ENCODE measurements around the gene ELN.

Gene ELN

DNA sequence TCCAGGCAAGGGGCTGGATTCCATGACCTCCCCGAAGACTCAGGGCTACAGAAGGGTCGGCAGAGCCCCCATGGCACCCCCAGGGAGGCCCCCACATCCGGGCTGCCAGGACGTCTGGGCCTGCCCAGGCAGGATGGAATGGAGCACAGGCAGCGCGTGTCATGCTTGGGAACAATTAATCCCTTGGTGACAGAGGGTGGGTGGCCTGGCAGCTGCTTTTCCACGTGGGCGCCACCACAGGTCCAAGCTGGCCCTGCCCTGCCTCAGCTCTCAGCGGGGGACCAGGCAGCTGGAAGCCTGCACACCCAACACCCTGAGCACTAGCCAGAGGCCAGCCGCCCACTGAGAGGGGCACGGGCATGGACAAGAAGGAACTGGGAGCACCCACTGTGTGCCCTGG lies 11.4 kb downstream of the ELN start:
- no peak for TF ChIP-seq GATA3 (IDR thresholded peaks at IDR 0.05; ENCODE audit: low read depth, low read length)
- TF ChIP-seq GATA2 (IDR thresholded peaks at IDR 0.05; ENCODE audit: low read depth, low read length), result no peak

DNA sequence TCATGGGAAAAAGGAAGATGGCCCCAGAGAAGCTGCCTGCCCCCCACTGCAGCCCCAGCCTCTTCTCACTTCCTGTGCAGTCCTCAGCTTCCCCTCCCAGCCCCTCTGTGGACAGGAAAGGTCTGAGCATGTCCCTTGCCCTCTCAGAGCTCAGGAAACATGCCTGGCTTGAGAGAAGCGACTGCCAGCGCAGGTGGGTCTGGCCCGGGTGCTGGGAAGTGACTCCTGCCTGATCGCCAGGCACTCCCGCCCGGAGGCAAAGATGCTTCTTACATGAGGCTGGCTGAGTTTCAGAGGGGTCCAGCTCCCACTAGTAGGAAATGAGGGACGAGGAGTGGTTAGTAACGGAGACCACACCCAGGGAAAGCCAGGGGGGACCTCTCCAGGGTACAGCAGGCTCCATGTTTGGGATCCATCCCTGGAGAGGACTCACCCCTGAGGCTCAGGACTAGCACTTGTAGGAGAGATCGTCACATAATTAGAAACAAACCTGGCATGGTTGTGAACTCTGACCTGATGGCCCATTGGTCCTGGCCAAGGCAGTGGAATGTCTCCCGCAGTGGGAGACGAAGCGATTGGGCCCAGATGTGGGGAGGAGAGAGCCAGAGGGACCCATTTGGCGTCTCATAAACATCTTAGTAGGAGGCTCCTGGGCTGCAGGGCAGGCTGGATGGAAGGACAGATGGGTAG lies 12.3 kb downstream of the ELN start:
- TF ChIP-seq GATA3 (IDR thresholded peaks at IDR 0.05; ENCODE audit: low read depth, low read length) (no peak), GATA2 (IDR thresholded peaks at IDR 0.05; ENCODE audit: low read depth, low read length) (no peak)

DNA sequence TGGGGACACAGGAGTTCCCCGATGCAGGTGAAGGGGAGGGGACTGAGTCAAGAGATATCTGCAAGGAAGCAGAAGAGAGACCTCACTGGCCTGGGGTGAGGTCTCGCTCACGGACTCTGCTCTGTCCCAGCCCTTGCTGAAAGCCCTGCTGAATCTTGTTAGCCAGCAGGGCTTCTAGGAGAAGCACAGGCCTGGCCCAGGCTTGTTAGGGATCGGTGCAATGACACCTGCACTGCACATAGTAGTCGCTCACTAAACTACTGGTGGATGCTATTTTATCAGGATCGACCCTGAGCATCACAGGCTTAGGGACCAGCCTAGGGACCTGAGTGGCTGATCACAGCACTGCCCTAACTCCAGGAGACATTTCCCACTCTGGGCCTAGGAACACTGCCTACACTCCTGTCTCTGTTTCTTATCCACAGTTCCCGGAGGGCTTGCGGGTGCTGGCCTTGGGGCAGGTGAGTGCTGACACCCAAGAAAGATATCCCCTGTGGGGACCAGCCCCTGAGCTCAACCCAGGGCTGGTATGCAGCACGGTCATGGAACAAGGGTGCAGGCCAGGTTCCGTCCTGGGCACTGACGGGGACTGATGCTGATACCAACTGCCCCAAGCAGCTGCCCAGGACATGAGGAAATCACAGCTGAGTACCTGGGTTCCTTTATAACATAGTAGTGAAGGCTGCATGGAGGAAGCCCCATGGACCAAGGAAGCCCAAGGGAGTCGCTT lies 13.0 kb downstream of the ELN start:
- TF ChIP-seq GATA3 (IDR thresholded peaks at IDR 0.05; ENCODE audit: low read depth, low read length) (no peak), GATA2 (IDR thresholded peaks at IDR 0.05; ENCODE audit: low read depth, low read length) (no peak)

DNA sequence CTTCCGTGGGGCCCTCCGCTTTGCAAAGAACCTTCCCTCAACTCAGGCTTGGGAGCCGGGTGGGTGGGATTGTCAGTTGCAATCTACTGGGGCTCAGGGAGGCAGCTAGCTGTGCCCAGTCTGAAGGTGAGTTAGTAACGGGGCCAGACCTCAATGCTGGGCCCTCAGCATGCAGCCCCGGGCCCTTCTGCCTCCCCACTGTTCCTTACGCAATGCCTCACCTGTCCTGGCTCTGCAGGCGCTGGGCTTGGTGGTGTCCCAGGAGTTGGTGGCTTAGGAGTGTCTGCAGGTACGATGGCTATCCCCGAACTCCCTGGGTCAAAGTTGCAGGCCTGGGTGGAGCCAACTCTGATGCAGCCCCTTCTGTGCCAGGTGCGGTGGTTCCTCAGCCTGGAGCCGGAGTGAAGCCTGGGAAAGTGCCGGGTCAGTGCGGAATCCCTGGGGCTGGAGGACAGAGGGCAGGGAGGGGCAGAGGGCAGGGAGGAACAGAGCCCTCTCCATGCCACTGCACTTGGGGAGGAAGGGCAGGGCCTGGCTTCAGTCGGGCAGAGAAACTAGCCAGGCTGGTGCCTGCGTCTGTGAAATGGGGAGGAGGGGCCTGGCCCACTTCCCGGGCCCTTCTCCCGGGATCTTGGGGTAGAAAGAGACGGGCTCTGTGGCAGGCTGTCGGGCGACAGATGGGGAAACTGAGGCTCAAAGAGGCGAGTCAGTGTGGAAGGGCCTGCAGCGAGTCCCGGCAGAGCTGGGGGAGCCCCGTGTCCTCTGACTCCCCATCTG lies 15.0 kb downstream of the ELN start:
- TF ChIP-seq GATA3 (IDR thresholded peaks at IDR 0.05; ENCODE audit: low read depth, low read length), result no peak
- no peak for TF ChIP-seq GATA2 (IDR thresholded peaks at IDR 0.05; ENCODE audit: low read depth, low read length)

DNA sequence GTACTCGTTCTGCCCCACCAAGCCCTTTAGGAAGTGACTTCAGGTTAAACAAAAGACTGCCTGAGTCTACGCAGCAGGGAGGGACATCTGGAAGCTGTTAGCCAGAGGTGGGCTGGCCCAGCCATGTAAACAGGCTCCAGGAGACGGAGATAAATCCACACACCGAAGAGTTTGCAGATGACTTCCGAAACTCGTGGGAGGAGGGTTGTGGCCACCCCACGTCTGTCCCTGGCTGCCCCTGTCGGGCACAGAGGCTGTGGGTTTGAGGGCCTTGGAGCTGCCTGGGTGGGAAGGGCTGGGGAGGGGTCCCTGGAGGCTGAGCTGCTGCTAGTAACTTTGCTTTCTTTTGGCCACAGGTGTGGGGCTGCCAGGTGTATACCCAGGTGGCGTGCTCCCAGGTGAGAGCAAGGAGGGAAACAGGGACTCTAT lies 15.6 kb downstream of the ELN start:
- peak; percentile 51; the same call in 1 of the 2 replicates for TF ChIP-seq GATA2 (IDR thresholded peaks at IDR 0.05; ENCODE audit: low read depth, low read length)
- no peak for TF ChIP-seq GATA3 (IDR thresholded peaks at IDR 0.05; ENCODE audit: low read depth, low read length)

DNA sequence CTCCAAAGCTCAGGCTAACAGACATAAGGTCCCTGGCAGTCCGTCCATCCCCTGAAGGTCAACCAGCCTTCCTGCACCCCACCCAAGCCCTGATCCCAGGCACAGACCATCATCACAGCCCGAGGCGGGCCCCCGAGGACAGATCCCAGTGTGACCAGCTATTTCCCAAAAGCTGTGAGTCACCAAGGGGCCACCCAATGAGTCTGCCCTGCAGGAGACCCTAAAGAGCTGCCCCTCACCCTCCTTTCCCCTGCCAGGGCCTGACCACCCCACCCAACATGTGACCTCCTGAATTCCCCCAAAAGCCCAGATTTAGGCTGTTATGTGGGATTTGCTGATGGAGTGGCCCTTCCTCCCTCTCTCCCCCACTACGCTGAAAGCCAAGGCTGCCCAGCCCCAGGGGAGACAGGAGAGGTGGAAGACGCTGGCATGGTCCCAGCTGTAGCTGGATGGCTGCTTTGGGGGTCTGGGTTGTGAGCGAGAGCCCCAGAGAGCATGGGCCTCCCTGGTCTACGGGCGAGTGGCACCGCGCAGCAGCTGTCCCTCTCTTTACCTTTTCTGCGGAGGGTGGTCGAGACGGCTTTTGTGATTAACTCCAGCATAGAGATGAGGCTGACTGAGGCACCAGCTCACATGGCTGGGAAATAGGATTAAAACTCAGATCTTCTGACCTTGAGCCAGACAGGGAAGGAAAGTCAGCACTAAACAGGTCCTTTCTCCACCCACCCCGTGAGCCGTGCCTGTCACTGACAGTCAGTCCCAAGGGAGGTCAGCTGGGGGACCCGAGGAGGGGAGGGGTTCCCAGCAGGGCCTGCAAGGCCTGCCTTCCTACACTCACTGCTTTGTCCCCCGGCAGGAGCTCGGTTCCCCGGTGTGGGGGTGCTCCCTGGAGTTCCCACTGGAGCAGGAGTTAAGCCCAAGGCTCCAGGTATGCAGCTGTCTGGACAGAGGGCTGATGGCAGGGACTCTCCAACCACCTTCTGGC lies 16.7 kb downstream of the ELN start:
- TF ChIP-seq GATA3 (IDR thresholded peaks at IDR 0.05; ENCODE audit: low read depth, low read length), result no peak
- TF ChIP-seq GATA2 (IDR thresholded peaks at IDR 0.05; ENCODE audit: low read depth, low read length), result no peak

DNA sequence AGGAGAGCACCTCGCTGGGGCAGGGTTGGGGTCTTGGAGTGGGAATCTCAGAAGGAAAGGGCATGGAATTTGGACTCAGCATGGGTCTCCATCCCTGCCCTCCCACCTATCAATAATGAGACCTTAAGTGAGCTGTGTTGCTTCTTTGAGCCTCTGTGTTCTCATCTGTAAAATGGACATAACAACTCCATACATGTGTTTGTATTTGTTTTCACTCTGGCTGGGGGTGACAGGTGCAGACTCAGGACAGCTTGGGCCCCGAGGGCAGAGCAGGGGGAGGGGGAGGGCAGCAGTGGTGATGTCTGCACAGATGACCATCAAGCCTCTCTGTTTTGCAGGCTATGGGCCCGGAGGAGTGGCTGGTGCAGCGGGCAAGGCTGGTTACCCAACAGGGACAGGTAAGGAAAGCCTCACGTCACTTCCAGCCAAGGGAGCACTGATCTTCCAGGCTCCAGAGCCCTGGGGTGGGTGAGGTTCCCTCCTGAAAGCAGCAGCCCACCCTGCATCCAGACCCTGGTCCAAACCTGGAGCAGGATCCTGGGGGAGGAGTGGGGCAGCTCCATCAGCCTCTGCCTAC lies 19.9 kb downstream of the ELN start:
- TF ChIP-seq GATA3 (IDR thresholded peaks at IDR 0.05; ENCODE audit: low read depth, low read length) (no peak), GATA2 (IDR thresholded peaks at IDR 0.05; ENCODE audit: low read depth, low read length) (no peak)

DNA sequence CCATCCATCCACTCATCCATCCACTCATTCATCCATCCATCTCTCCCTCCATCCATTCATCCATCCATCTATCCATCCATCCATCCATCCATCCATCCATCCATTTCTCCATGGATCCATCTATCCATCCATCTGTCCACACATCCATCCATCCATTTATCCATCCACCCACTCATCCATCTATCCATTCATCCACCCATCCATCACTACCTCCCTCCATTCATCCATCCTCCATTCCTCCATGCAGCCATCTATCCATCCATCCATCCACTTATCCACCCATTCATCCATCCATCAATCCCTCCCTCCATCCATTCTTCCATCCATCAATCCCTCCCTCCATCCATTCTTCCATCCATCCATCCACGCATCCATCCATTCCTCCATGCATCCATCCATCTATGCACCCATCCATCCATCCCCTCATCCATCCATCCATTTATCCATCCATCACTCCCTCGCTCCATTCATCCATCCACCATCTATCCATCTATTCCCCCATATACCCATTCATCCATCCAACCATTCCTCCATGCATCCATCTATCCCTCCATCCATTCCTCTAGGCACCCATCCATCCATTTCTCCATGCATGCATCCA lies 21.1 kb downstream of the ELN start:
- TF ChIP-seq GATA2 (IDR thresholded peaks at IDR 0.05; ENCODE audit: low read depth, low read length), result no peak
- no peak for TF ChIP-seq GATA3 (IDR thresholded peaks at IDR 0.05; ENCODE audit: low read depth, low read length)

DNA sequence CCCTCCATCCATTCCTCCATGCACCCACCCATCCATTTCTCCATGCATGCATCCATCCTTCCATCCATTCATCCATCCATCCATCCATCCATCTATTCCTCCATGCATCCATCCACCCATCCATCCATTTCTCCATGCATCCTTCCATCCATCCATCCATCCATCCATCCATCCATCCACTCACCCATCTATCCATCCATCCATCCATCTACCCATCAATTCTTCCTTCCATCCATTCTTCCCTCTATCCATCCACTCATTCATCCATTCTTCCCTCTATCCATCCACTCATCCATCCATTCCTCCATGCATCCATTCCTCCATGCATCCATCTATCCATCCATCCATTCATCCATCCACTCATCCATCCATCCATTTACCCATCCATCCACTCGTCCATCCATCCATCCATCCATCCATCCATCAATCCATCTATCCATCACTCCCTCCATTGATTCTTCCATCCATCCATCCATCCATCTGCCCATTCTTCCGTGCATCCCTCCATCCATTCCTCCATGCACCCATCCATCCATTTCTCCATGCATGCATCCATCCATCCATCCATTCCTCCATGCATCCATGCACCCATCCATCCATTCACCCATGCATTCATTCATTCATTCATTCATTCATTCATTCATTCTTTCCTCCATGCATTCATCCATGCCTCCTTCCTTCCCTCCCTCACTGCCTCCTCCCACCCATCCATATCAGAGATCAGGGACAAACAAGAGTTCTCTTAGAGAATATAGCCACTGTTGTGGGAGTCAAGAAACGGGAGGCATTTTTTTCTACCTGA lies 22.2 kb downstream of the ELN start:
- TF ChIP-seq GATA3 (IDR thresholded peaks at IDR 0.05; ENCODE audit: low read depth, low read length), result no peak
- no peak for TF ChIP-seq GATA2 (IDR thresholded peaks at IDR 0.05; ENCODE audit: low read depth, low read length)

DNA sequence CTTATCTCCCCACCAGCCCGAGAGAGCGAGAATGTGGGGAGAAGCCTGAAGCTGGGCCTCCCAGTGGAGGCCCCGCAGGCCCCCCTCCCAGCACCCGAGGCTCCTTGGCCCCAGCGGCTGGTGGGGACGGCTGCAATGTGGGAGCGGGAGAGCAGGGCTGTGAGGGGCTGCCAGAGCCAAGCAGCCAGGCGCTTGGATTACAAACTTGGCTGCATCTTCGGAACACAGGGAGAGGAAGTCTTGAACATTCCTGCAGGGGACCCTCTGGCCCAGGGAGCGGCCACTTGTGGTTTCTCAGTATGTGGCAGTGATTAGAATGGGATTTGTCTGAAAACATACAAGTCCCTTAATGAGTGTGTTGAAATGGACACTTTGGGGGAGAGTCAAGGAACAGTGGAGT lies 23.2 kb downstream of the ELN start:
- TF ChIP-seq GATA3 (IDR thresholded peaks at IDR 0.05; ENCODE audit: low read depth, low read length) (no peak), GATA2 (IDR thresholded peaks at IDR 0.05; ENCODE audit: low read depth, low read length) (no peak)

DNA sequence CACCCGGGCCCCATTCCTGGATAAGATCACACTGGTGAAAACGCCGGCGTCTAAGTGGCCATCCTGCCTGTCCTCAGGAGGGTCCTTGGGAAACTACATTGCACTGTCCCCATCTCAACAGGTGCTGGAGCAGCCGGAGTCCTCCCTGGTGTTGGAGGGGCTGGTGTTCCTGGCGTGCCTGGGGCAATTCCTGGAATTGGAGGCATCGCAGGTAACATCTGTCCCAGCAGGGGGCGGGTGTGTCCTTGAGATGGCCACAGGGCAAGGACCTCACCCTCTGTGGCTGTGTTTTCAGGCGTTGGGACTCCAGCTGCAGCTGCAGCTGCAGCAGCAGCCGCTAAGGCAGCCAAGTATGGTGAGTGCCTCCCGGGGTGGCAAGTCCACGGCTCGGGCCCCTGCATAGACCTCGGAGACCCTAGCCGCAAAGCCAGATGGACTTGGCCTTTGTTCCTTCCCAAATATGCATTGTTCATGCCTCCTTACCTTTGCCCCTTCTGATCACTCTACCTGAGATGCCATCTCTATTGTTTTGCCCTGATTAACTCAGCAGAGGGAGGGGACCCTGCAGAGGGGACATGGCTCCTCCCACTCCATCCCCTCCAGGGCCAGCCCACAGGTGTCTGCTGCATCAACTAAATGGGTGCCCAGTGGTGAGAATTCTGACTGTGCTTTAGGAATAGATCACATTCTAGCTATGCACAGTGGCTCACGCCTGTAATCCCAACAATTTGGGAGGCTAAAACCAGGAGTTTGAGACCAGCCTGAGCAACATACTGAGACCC lies 23.8 kb downstream of the ELN start:
- no peak for TF ChIP-seq GATA2 (IDR thresholded peaks at IDR 0.05; ENCODE audit: low read depth, low read length)
